HG03196 (cell line): ENCODE results near the gene SPINDOC.
"Not testable (repeated sequence)": the region's sequence is repeated elsewhere in the genome, so short reads cannot be mapped to it uniquely, and the experiment has no call there.

ENCODE experiments used
- ATAC-seq: cut with Tn5 transposase; IDR thresholded peaks from one replicate; pipeline ENCODE4 v1.9.1; 2021; ENCODE audit not compliant: unreplicated experiment

The SPINDOC gene, protein sequence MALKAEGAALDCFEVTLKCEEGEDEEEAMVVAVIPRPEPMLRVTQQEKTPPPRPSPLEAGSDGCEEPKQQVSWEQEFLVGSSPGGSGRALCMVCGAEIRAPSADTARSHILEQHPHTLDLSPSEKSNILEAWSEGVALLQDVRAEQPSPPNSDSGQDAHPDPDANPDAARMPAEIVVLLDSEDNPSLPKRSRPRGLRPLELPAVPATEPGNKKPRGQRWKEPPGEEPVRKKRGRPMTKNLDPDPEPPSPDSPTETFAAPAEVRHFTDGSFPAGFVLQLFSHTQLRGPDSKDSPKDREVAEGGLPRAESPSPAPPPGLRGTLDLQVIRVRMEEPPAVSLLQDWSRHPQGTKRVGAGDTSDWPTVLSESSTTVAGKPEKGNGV

DNA sequence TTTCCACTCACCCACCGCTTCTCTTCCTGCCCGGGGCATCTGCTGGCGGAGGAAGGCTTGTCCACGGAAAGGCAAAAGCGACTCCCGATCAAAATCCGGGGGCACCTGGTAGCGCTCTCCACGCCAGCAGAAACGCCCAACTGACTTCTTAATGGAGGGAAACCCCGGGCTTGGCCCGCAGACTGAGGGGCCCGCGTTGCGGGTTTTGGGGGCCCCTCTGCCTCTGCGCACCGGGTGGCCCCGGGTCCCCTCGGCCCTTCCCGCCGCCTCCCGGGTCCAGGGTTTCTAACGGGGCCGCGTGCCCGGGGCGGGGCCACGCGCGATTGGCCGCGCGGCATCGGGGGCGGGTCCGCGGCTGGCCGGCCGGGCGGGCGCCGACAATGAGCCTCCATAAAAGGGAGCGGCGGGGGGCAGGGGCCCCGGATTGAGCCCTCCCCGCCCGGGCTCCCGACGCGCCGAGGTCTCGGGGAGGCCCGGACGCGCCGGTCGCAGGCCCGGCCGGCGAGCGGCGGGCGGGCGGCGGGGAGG, at the start of gene SPINDOC:
Gene SPINDOC, plus strand, starts transcription at position 422 of the 528 bp plus-strand sequence. CDS start 231 bp downstream, outside the sequence.
- peak; percentile 73 for ATAC-seq

DNA sequence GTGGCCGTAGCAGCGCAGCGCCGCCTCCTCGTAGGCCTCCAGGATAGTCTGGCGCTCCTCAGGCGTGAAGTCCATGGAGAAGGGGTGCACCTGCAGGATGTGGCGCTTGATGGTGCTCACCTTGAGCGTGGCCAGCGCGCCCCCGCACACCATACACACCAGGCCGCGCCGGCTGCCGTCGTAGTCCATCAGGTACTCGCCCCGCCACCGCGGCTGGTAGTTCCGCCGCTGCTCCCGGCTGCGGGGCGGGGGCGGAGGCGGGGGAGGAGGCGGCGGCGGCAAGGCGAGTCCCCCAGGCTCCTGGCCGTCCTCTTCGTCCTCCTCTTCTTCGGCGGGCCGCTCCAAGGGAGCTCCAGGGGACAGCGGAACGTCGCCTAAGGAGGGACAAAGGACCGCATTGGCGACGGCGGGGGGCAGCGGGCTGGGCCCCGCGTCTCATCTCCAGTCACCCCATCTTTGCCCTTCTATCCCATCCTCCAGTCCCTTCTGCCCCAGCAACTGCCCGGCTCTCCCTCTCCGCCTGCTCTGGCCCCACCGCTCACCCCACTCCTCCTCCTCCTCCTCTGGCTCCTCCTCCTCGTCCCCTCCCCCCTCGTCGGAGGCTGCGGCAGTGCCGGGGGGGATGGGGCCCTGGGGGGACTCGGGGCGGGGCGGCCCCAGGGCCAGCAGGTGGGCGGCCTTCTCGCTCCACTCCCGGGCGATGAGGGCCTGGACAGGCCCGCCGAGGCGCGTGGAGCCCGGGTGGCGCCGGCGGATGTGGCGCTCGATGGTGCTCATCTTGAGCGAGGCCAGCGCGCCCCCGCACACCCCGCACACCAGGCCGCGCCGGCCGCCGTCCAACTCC, 49.5 kb upstream of the SPINDOC start:
- ATAC-seq, result no peak

DNA sequence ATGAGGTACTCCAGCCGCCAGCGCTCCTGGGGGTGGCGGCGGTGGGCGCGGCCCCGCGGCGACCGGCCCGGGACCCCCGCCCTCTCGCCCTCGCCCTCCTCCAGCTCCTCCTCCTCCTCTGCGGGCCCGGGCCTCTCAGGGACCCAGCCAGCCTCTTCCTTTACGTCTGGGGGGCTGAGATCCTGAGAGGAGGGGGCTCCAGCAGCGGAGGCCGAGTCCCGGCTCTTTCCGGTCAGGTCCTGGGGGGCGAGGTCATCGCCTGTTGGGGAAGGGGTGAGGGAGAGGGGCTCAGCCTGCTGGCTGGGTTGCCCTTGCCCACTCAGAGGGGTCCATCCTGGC, 48.9 kb upstream of the SPINDOC start:
- ATAC-seq, result no peak

DNA sequence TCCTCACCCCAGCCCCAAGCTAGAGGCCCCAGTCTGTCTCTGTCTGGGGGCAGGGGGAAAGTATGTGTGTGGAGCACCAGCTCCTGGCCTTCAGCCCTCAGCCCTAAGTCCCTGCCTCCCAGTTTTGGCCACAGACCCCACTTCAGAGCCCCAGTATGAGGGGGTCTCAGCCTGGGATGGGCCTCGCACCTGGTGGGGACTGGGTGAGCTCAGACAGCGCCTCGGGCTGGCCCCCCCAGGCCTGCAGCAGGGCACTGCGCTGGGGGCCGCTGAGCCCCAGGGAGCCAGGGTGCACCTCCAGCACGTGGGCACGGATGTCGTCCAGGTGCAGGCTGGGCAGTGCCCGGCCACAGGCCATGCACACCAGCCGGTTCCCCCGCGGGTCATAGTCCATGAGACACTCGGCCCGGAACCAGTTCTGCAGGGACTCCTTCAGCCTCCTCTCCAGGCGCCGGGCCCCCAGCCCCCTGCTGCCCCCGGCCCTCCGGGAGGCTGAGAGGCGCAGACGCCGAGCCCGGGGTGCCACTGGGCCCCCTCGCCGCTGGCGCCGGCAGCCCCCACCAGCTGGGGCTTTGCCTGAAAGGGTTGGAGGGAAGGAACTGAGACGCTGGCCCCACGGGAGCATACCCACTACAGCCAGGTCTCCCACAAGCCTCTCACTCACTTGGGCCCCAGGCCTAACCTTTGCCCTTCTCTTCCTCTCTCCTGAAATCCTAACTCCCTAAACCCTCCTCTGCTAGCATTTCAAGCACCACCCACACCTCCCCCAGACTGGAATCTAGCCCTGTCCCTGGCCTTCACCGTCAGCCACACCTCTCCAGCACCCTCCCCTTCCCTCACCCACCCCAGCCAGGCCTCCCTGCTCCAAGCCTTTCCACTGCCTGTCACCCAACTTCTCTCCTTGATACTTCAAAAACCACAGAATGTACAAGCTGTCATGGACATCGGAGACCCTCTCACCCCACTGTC, 48.3 kb upstream of the SPINDOC start:
- ATAC-seq, result no peak

DNA sequence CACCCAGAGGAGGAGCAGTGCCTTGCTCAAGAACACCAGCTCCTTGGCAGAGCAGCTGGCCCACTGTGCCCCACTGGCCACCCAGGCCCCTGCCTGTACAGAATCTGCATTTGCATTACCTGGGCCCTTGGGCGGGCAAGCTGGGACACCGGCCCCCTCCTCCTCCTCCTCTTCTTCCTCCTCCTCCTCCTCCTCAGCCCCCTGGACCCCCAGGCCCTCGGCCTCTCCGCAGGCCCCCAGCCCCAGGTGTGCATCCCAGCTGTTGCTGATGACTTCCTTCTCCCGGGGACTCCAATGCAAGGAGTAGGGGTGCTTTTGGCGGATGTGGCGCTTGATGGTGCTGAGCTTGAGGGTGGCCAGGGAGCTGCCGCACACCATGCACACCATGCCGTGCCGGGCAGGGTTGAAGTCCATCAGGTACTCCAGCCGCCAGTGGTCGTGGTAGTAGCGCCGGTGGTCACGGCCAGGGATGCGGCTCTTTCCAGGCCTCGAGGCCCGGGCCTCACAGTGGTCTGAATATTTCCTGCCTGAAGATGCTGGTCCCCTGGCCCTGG, 47.5 kb upstream of the SPINDOC start:
- ATAC-seq, result no peak

DNA sequence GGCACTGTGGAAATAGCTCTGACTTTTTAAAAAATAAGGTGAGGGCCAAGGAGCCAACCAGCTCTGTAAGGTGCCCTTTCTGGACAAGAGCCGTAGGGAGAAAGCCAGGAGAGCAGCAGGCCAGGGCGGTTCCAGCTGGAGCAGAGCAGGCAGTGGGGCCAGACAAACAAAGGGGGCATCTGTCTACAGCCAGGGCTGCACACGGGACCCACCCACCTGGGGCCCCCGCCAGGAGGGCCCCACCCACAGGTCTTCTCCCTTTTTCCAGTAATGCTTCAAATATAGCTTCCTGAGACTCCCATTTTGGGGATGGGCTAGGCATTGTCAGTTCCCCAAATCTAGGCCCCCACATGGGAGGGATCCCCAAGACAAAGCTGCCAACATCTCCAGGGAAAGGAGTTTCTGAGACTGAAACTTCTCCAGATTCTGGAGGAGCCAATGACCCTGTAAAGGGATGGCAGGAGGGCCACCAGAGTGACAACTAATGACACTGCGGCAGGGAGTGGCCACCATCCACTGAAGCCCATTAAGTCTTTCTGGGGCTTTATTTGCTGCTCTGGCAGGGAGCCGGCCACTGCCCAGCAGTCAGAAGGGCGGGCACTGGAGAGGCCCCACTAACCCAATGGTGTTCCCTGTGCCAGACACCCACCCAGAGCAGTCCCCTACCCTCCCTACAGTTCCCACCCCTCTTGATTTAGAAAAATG, 46.6 kb upstream of the SPINDOC start:
- no peak for ATAC-seq

DNA sequence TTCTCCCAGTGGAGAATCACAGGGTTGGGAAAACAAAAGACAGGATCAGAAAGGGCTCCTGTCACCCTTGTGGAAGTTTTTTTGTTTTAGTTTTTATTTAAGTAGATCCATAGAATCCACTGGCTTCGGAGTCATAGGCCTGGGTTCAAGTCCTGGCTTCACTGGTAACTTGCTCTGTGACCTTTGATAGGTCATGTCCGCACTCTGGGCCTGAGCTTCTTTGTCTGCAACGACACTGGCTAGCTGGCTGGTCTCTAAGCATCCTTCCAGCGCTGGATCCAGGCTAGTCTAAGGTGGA, 46.0 kb upstream of the SPINDOC start:
- no peak for ATAC-seq

DNA sequence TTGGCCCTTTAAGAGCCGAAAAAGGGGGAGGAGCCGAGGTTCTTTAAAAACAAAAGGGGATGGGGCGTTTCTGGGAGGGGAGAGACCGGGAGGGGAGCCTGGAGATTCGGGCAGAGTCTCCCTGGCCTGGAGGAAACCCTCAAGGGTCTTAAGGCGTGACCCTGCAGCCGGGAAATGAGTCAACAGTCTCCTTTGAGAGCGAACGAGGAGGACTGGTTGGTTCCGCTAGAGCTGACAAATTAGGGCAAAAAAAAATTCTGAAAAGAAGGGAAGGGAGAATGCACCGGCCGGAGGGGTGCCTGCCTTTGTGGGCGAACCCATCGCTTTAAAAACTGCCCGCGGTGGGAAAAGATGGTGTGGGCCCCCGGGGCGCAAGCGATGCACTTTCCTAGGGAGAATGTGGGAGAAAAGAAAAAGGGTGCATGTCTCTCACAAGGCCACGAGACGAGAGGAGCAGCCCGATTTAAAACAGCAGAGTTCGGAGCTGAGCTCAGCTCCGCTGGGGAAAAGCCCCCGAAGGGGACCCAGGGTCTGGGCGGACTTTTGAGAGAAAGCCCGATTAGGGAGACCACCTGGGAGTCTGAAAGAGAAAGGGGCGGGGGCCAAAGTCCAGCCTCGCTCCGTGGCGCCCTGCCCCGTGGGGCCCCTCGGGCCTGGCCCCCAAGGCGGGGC, 45.6 kb upstream of the SPINDOC start:
- no peak for ATAC-seq

DNA sequence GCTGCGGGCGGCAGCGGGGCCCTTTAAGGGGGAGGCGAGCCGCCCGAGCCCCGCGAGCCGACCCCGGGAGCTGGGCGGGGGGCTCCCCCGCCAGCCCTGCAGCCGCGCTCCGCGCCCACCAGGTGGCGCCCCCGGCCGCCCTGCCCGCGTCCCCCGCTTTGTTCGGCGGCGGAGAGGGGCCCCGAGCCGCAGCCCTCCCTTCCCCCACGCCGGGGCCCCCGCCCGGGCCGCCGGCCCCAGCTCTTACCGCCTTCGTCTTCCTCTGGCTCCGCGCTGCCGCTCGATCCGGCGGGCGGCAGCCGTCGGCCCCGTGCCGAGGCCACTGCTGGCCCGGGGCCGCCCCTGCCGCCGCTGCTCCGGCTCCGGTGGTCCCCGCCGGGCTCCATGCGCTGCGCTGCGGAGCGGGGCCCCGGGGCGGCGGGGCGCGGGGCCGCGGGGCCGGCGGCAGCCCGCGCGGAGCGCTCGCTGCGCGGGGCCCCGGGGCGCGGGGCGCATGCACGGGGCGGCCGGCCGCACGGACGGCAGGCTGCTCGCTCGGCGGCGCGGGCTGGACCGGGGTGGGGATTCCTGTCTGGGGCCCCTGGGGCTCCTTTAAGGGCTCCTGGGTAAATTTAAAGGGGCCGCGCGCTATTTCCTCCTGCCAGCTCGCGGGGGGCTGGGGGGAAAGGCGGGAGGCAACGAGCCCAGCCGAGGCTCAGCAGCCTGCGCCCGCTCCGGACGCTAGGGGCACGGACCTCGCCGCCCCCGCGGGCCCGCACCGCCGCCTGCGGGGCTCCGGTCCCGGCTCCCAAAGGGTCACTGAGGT, 44.8 kb upstream of the SPINDOC start, which contains the start of gene ZFTA:
Gene ZFTA, minus strand, starts transcription at position 539 of the 805 bp plus-strand sequence. Its CDS starts 153 bp downstream, at position 386.
- ATAC-seq, result peak; percentile 49

DNA sequence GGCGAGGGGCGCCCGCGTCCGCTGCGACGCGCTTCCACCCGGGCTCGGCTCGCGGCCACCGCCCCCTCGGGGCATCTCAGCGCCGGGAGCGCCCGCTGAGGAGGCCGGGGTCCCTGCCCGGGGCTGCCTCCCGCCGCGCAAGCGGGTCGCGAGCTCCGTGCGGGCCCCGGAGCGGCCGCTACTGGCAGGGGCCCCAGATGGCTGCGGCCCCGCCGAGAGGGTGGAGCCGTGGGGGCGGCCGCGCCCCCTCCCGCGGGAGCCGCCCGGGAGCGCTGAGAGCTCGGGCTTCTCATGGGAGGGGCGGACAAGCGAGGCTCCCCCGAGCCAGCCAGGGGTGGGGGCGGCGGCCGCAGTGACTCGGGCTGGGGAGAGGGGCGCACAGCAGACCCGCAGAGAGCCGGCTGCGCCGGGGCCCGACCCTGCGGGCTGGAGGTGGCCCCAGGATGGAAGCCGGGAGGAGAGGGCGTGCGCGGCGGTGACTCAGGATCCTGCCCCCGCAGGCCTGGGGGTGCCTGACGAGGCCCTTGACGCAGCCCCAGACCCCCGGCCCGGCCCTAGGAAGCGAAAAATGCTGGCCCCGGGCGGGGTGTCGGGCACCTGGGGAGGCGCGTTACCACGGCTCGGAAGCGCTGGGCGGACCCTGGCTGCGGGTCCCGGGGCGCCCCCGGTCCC, 44.1 kb upstream of the SPINDOC start:
- ATAC-seq, result no peak

DNA sequence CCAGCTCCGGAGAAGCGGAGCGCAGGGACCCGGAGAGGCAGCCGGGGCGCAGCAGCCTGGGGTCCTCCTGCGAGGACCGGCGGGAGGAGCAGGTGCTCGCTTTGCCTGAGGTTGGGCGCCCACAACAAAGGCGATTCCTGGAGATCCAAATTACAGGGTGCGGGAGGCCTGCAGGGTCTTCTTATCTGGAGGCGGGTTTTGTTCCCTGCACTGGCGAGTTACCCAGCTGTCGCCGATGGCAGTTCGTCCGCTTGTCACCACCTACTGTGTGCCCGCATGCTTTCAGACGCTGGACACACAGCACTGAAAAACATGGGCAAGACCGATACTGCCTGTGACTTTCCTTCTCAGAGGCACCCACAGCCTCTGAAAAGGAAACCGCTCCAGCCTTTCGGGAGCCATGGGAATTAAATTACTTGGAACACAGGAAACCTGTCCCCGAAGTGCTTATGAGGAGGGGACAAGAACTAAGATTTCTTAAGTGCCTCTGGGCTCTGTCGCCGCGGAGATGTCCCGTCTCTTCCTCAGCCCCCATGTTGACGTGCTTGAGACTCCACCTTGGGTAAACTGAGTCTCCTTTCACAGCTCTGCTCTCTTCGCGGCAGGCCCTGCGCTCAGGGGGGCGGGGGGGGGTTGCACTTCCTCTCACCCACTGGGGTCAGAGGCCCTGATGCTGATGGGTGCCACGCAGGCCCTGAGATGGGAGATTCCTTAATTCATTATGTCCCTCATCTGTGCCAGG, 43.4 kb upstream of the SPINDOC start:
- ATAC-seq, result no peak

DNA sequence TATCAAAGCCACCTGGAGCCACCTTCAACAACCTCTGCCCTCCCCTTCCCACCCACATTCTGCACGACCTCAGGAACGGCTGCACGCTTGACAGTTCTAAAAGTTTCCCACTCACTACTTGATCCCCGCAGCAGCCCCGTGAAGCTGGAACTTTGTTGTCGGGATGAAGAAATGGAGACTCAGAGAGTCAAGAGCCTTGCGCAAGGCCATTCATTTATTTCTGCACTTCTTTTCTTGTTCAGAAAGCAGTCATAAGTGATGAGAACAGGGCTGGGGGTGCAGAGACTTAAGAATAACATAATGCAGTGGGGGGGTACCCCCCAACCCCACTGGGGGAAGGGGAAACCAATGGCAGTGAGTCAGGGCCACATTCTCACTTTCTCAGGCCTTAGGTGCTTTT, 42.5 kb upstream of the SPINDOC start:
- ATAC-seq, result no peak

DNA sequence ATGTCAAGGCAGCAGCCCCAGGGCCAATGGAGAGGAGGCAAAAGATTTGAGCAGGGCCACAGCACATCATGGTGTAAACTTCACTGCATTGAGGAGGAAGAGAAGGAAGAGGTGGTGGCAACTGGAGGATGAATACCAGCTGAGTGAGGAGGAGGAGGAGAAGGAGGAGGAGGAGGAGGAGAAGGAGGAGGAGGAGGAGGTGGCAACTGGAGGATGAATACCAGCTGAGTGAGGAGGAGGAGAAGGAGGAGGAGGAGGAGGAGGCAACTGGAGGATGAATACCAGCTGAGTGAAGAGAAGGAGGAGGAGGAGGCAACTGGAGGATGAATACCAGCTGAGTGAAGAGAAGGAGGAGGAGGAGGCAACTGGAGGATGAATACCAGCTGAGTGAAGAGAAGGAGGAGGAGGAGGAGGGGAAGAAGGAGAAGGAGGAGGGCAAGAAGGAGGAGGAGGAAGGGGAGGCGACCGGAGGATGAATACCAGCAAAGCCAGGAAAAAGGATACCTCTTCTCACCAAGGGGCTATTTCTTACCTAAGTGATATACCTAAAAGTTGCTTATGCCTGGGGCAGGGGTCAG, 41.4 kb upstream of the SPINDOC start:
- not testable (repeated sequence) for ATAC-seq

DNA sequence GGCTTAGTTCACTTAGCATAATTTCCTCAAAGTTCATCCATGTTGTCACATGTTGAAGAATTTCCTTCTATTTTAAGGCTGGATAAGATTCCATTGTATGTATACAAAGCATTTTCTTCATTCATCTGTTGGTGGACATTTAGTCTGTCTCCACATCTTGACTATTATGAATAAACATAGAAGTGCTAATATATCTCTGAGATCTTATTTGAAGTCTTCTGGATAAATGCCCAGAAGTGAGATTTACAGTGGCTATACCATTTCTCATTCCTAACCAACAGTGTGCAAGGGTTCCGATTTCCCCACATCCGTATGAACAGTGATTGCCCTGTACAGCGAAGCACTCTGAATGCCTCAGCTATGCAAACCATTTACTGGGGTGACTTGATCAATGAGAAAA, 38.1 kb upstream of the SPINDOC start:
- ATAC-seq, result no peak

DNA sequence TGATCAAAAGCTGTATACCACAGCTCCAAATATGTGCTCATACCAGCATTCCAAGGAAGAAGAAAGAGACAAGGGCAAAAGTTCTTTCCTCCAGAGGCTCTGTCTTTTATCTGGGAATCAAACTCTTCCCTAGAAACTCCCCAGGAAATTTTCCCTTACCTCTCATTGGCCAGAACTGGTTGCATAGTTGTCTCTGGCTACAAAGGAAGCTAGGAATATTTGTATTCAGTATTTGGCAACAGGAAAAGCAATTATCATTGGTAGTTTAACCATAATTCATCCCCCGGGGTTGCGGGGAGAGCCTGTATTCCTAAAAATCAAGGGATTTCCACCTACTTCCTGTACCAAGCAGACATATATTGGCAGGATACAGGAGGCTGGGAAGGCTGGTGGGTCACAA, 34.2 kb upstream of the SPINDOC start:
- ATAC-seq, result no peak

DNA sequence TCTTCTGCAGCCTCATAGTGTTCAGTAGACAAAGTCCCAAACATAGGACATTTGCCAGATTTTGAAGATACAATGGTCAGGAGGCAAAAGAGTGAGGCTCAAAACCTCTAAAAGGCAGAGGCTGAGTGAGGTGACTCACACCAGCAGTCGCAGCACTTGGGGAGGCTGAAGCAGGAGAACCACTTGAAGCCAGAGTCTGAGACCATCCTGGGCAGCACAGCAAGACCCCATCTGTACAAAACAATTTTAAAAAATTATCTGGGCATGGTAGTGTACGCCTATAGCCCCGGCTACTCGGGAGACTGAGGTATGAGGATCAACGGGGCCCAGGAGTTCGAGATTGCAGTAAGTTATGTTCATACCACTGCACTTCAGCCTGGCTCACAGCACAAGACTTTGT, 30.5 kb upstream of the SPINDOC start:
- ATAC-seq, result no peak
